ENCODE results near the gene GALK2. TPM values are rescaled to one million over a fixed set of nuclear protein-coding genes. Genes with fewer than 3 reads are reported as not detected.

The GALK2 gene
- total RNA-seq, 1 experiment from 2014 or later: 27.0 TPM

DNA sequence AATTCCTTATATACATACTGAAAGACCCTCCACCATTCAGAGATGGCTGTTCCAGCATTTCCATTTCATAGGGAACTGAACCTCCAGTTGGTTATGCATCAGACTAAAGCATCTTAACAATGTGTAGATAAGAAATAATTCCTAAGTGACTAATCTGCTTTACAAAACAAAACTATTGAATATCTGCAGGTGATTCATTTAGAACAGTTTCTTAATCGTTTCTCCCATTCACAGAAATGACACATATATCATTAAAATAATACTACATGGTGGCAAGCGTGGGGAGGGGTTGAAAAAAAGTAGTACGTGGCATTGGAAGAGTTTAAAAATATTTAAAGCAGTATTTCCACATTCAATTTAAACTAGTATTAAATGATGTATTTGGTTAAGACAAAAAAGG is 34.1 kb upstream of the GALK2 start:
- Histone ChIP-seq H3K27me3 (ENCODE audit: low read length) (no peaks in the 10 kb centered on the region), H3K27ac (ENCODE audit: low read length) (no peak overlapping the region), H2AFZ (ENCODE audit: low read length) (no peak overlapping the region), H3K4me3 (ENCODE audit: low read length) (no peak overlapping the region), H4K20me1 (ENCODE audit: insufficient read depth, low read depth, low read length) (no peaks in the 10 kb centered on the region), H3K4me1 (ENCODE audit: low read length) (no peaks in the 10 kb centered on the region), H3K36me3 (ENCODE audit: insufficient read depth, low read length) (peaks cover 83% of the 10 kb centered on the region), H3K9me2 (replicated peaks; ENCODE audit: insufficient read depth, low read length) (no peaks in the 10 kb centered on the region), H3K9me3 (ENCODE audit: low read length) (no peaks in the 10 kb centered on the region), H3K79me2 (ENCODE audit: low read length) (peaks cover 68% of the 10 kb centered on the region), H3K9ac (ENCODE audit: low read length) (no peak overlapping the region), H3K4me2 (ENCODE audit: low read depth, low read length, poor library complexity, severe bottlenecking) (no peak overlapping the region)
- DNase-seq: no peak

DNA sequence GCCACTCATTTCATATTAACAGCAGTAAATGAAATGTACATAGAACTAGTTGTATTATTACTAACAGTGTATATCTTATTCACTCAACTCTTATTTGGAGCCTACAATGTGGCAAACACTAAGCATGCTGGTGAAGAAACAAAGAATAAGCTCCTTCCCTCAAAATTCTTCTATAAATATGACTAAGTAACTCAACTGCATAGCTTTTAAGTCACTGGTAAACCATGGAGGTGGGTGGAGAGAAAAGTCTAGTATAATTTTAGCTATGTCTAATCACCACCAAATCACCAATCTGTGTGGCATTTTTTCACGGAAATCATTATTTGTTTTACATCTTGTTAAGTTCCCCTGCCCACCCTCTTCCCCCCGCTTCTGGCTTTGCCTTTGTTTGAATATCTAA is 32.2 kb upstream of the GALK2 start:
- no peaks in the 10 kb centered on the region for H4K20me1 ChIP-seq (ENCODE audit: insufficient read depth, low read depth, low read length)
- no peak overlapping the region for H3K4me2 ChIP-seq (ENCODE audit: low read depth, low read length, poor library complexity, severe bottlenecking)
- no peak overlapping the region for H2AFZ ChIP-seq (ENCODE audit: low read length)
- H3K27me3 ChIP-seq (ENCODE audit: low read length): no peaks in the 10 kb centered on the region
- H3K4me3 ChIP-seq (ENCODE audit: low read length): no peak overlapping the region
- no peaks in the 10 kb centered on the region for H3K9me2 ChIP-seq (replicated peaks; ENCODE audit: insufficient read depth, low read length)
- no peak overlapping the region for H3K27ac ChIP-seq (ENCODE audit: low read length)
- H3K4me1 ChIP-seq (ENCODE audit: low read length): no peaks in the 10 kb centered on the region
- H3K9me3 ChIP-seq (ENCODE audit: low read length): no peaks in the 10 kb centered on the region
- DNase-seq: no peak
- H3K36me3 ChIP-seq (ENCODE audit: insufficient read depth, low read length): peaks cover 83% of the 10 kb centered on the region
- H3K79me2 ChIP-seq (ENCODE audit: low read length): peaks cover 82% of the 10 kb centered on the region
- H3K9ac ChIP-seq (ENCODE audit: low read length): no peak overlapping the region

DNA sequence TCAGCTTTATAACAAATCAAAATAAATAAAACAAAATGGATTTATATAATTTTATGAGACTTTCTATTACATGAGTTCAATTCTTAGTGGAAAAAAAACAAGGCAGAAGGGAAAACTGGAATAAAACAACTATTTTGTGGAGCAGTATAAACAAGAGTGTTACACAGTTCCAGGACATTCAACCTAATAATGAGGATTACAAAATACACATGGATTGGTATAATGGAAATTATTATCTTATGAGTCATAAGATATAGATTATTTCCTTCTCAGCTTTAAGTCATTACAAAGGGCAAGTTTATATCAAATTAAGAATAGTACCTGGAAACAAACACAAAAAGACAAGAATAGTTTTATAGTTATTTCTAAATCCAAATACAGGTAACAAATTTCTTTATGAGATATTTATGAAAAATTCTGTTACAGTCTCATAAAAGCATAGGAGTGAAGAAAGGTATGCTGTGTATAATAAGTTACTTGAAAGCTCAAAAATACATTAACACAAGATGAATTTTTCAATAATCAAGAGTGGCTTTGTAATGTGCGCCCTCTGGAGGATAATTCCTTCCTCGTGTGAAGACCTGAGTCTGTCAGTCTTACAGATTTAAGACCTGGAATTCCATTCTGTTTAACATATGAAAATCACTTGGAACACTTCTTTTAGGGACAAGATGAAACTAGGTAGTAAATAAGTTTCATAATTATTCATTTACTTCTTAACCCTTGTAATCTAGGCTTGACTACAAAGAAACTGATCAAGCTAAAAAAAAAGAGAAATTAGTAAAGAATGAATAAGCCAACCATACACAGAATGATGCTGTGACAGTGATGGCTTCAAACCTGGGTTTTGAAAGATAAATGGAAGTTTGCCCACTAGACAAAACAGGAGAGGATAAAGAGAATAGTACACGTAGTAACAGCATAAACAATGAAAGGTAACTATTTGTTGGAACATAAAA is 24.1 kb upstream of the GALK2 start:
- H3K4me3 ChIP-seq (ENCODE audit: low read length): no peak overlapping the region
- H3K79me2 ChIP-seq (ENCODE audit: low read length): peaks cover 99% of the 10 kb centered on the region
- H3K4me1 ChIP-seq (ENCODE audit: low read length): peaks cover 46% of the 10 kb centered on the region
- peaks cover 52% of the 10 kb centered on the region for H3K36me3 ChIP-seq (ENCODE audit: insufficient read depth, low read length)
- DNase-seq: peak; percentile 76
- H3K4me2 ChIP-seq (ENCODE audit: low read depth, low read length, poor library complexity, severe bottlenecking): no peak overlapping the region
- no peaks in the 10 kb centered on the region for H3K9me2 ChIP-seq (replicated peaks; ENCODE audit: insufficient read depth, low read length)
- H4K20me1 ChIP-seq (ENCODE audit: insufficient read depth, low read depth, low read length): peaks cover 45% of the 10 kb centered on the region
- no peaks in the 10 kb centered on the region for H3K27me3 ChIP-seq (ENCODE audit: low read length)
- no peak overlapping the region for H2AFZ ChIP-seq (ENCODE audit: low read length)
- H3K9me3 ChIP-seq (ENCODE audit: low read length): no peaks in the 10 kb centered on the region
- no peak overlapping the region for H3K27ac ChIP-seq (ENCODE audit: low read length)
- H3K9ac ChIP-seq (ENCODE audit: low read length): no peak overlapping the region

GRCh38 chr15:49148298-49148697 is 21.7 kb upstream of the GALK2 start:
- Histone ChIP-seq H3K79me2 (ENCODE audit: low read length) (peaks cover 99% of the 10 kb centered on the region), H3K4me1 (ENCODE audit: low read length) (peaks cover 51% of the 10 kb centered on the region), H3K27ac (ENCODE audit: low read length) (peak overlapping the region; percentile 83), H4K20me1 (ENCODE audit: insufficient read depth, low read depth, low read length) (peaks cover 53% of the 10 kb centered on the region), H3K9me2 (replicated peaks; ENCODE audit: insufficient read depth, low read length) (no peaks in the 10 kb centered on the region), H3K4me2 (ENCODE audit: low read depth, low read length, poor library complexity, severe bottlenecking) (peak overlapping the region; percentile 63), H3K27me3 (ENCODE audit: low read length) (no peaks in the 10 kb centered on the region), H2AFZ (ENCODE audit: low read length) (no peak overlapping the region), H3K36me3 (ENCODE audit: insufficient read depth, low read length) (peaks cover 34% of the 10 kb centered on the region; the same call in 1 of the 2 replicates), H3K4me3 (ENCODE audit: low read length) (peak overlapping the region; percentile 34), H3K9ac (ENCODE audit: low read length) (peak overlapping the region; percentile 47), H3K9me3 (ENCODE audit: low read length) (no peaks in the 10 kb centered on the region)
- DNase-seq: peak; percentile 61

- no peaks in the 10 kb centered on the region for H3K9me3 ChIP-seq (ENCODE audit: low read length)
- no peaks in the 10 kb centered on the region for H3K27me3 ChIP-seq (ENCODE audit: low read length)
- H2AFZ ChIP-seq (ENCODE audit: low read length): no peak overlapping the region
- H3K9me2 ChIP-seq (replicated peaks; ENCODE audit: insufficient read depth, low read length): no peaks in the 10 kb centered on the region
- peak overlapping the region; percentile 83 for H3K27ac ChIP-seq (ENCODE audit: low read length)
- peak overlapping the region; percentile 63 for H3K4me2 ChIP-seq (ENCODE audit: low read depth, low read length, poor library complexity, severe bottlenecking)
- peaks cover 99% of the 10 kb centered on the region for H3K79me2 ChIP-seq (ENCODE audit: low read length)
- DNase-seq: no peak
- H3K36me3 ChIP-seq (ENCODE audit: insufficient read depth, low read length): peaks cover 36% of the 10 kb centered on the region; the same call in 1 of the 2 replicates
- H4K20me1 ChIP-seq (ENCODE audit: insufficient read depth, low read depth, low read length): peaks cover 58% of the 10 kb centered on the region
- peak overlapping the region; percentile 34 for H3K4me3 ChIP-seq (ENCODE audit: low read length)
- peak overlapping the region; percentile 47 for H3K9ac ChIP-seq (ENCODE audit: low read length)
- peaks cover 56% of the 10 kb centered on the region for H3K4me1 ChIP-seq (ENCODE audit: low read length)
Measured at GRCh38 chr15:49148727-49149126, 21.3 kb upstream of the GALK2 start.

DNA sequence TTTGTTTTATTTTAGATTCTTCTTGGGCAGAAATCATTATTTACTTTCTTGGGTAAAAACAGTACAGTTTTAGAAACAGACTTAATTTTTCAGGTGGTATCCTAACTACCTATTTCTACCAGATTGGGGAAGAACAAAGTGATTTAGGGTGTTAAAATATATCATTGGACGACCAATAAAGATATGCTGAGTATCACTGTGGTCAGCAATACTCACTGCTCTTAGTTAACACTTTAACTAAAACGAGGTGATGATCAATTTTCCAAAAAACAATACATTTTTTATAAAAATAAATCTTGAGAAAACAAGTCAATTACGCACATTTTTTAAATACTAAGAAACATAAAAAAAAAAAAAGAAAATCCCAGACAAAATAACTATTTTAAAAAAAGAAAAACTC is 18.2 kb upstream of the GALK2 start:
- no peak for DNase-seq
- Histone ChIP-seq H3K4me1 (ENCODE audit: low read length) (peaks cover 56% of the 10 kb centered on the region), H3K4me3 (ENCODE audit: low read length) (no peak overlapping the region), H3K9me2 (replicated peaks; ENCODE audit: insufficient read depth, low read length) (no peaks in the 10 kb centered on the region), H3K36me3 (ENCODE audit: insufficient read depth, low read length) (peaks cover 20% of the 10 kb centered on the region; the same call in 1 of the 2 replicates), H3K9ac (ENCODE audit: low read length) (no peak overlapping the region), H3K79me2 (ENCODE audit: low read length) (peaks cover 97% of the 10 kb centered on the region), H3K9me3 (ENCODE audit: low read length) (no peaks in the 10 kb centered on the region), H3K27me3 (ENCODE audit: low read length) (no peaks in the 10 kb centered on the region), H4K20me1 (ENCODE audit: insufficient read depth, low read depth, low read length) (peaks cover 36% of the 10 kb centered on the region), H3K4me2 (ENCODE audit: low read depth, low read length, poor library complexity, severe bottlenecking) (no peak overlapping the region), H3K27ac (ENCODE audit: low read length) (no peak overlapping the region), H2AFZ (ENCODE audit: low read length) (no peak overlapping the region)

DNA sequence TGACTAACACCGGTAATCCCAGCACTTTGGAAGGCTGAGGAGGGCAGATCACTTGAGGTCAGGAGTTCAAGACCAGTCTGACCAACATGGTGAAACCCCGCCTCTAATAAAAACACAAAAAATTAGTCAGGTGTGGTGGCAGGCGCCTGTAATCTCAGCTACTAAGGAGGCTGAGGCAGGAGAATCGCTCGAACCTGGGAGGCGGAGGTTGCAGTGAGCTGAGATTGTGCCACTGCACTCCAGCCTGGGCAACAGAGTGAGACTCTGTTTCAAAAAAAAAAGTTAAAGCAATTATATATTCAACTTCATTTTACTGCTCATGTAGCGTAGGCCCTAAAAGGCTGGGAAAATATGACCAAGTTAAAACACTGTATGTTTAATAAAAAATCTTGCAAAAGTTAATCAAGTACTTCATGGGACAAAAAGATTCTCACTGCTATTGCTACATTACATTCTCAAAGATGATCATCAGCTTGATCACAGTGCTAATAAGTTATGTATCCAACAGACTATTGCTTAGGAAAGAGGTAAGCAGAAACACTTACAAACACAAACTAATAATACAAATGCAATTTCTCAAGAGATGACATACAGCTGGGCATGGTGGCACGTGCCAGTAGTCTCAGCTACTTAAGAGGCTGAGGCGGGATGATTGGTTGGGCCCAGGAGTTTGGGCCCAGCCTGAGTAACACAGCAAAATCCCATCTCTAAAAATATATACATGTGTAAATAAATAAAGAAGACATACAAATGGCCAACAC is 17.3 kb upstream of the GALK2 start:
- DNase-seq: no peak
- Histone ChIP-seq H3K79me2 (ENCODE audit: low read length) (peaks cover 97% of the 10 kb centered on the region), H3K9me2 (replicated peaks; ENCODE audit: insufficient read depth, low read length) (no peaks in the 10 kb centered on the region), H3K4me1 (ENCODE audit: low read length) (peaks cover 56% of the 10 kb centered on the region), H3K9me3 (ENCODE audit: low read length) (no peaks in the 10 kb centered on the region), H3K4me3 (ENCODE audit: low read length) (no peak overlapping the region), H3K36me3 (ENCODE audit: insufficient read depth, low read length) (peaks cover 20% of the 10 kb centered on the region; the same call in 1 of the 2 replicates), H2AFZ (ENCODE audit: low read length) (no peak overlapping the region), H3K9ac (ENCODE audit: low read length) (no peak overlapping the region), H3K27ac (ENCODE audit: low read length) (no peak overlapping the region), H4K20me1 (ENCODE audit: insufficient read depth, low read depth, low read length) (peaks cover 27% of the 10 kb centered on the region), H3K27me3 (ENCODE audit: low read length) (no peaks in the 10 kb centered on the region), H3K4me2 (ENCODE audit: low read depth, low read length, poor library complexity, severe bottlenecking) (peak overlapping the region; percentile 95)

DNA sequence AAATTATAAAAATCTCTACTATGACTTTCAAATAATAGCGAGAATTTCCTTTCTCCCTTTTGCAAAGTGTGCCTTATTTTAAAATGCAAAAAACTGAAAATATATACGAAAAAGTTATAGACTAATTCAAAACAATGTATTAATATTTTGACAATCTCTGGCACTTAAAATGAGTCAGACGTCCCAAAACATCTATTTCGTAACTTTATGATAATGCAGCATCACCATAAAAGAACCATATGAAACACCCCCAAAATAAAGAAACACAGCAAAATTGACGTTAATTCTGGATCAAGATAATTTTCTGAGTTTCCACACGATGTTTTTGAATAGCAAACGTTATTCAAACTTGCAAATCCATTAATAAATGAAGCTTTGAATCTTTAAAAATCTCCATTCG is 15.7 kb upstream of the GALK2 start:
- peak overlapping the region; percentile 95 for H3K4me2 ChIP-seq (ENCODE audit: low read depth, low read length, poor library complexity, severe bottlenecking)
- no peaks in the 10 kb centered on the region for H3K9me2 ChIP-seq (replicated peaks; ENCODE audit: insufficient read depth, low read length)
- peaks cover 95% of the 10 kb centered on the region for H3K79me2 ChIP-seq (ENCODE audit: low read length)
- peaks cover 20% of the 10 kb centered on the region; the same call in 1 of the 2 replicates for H3K36me3 ChIP-seq (ENCODE audit: insufficient read depth, low read length)
- H2AFZ ChIP-seq (ENCODE audit: low read length): no peak overlapping the region
- peaks cover 14% of the 10 kb centered on the region for H4K20me1 ChIP-seq (ENCODE audit: insufficient read depth, low read depth, low read length)
- H3K4me3 ChIP-seq (ENCODE audit: low read length): peak overlapping the region; percentile 73
- peak overlapping the region; percentile 87 for H3K9ac ChIP-seq (ENCODE audit: low read length)
- peaks cover 46% of the 10 kb centered on the region for H3K4me1 ChIP-seq (ENCODE audit: low read length)
- H3K27me3 ChIP-seq (ENCODE audit: low read length): no peaks in the 10 kb centered on the region
- no peaks in the 10 kb centered on the region for H3K9me3 ChIP-seq (ENCODE audit: low read length)
- peak overlapping the region; percentile 63 for H3K27ac ChIP-seq (ENCODE audit: low read length)
- DNase-seq: no peak

All from Karpas-422 (cell line).